Lower leg skin (tissue), 4 donors: ENCODE results near the gene TRUB2. TPM values are rescaled to one million over a fixed set of nuclear protein-coding genes. Genes with fewer than 3 reads are reported as not detected.

Experiments used
- DNase-seq, 2 donors: peaks; one replicate each; pipeline ENCODE4 v3.0.0-alpha.2; 2019; ENCODE audit warnings: low spot score in 2 of 2
- H3K4me3 ChIP-seq: fragments of 200-600 bp; sonication (generic); 2 replicates; pipeline ENCODE4 v1.5.1; 2017; ENCODE audit warnings: mild to moderate bottlenecking, low read depth; ENCODE audit not compliant: poor library complexity, severe bottlenecking
- CTCF ChIP-seq, 3 donors: fragments of 450-650 bp; IDR thresholded peaks; one replicate each; pipeline ENCODE4 v1.5.1; 2016; ENCODE audit warnings: antibody characterized with exemption in 3 of 3, mild to moderate bottlenecking in 3 of 3, moderate library complexity in 2 of 3
- POLR2A ChIP-seq, 2 donors: fragments of 450-650 bp; IDR thresholded peaks; one replicate each; pipeline ENCODE4 v1.6.1; 2016 to 2017; ENCODE audit warnings: antibody characterized with exemption in 2 of 2, mild to moderate bottlenecking in 1 of 2, moderate library complexity in 1 of 2
- WGBS, 2 donors: methylation state at CpG; one replicate each; pipeline ENCODE4 v1.1.5; 2018; 5-methylcytosine and 5-hydroxymethylcytosine counted together
- intact Hi-C: fragments of 100-400 bp; cut with DNase I; formaldehyde crosslinking; loops from one replicate; pipeline ENCODE4 v1.15.0; 2023; ENCODE audit warnings: low total_unique reads
- total RNA-seq, 4 donors: library from RNA; depleted of rRNA; stranded (reverse); fragments of >200 nt; gene quantifications; one replicate each; pipeline ENCODE4 v1.1.0, GENCODE V29; 2016

The TRUB2 gene
- total RNA-seq, 4 donors from 2014 or later = 10.8 to 13.9 (median 11.5) TPM

- H3K4me3 ChIP-seq = no peak overlapping the region
- no peak for TF ChIP-seq CTCF (IDR thresholded peaks at IDR 0.05)
- no peak for TF ChIP-seq POLR2A (IDR thresholded peaks at IDR 0.05)
- no peak for DNase-seq
- 94 to 97% methylated on average over 4 of the region's 4 CpGs for WGBS, 2 donors
- intact Hi-C loops = no loop called here
Measured at GRCh38 chr9:128314697-128315096, 7.5 kb downstream of the TRUB2 start.

GRCh38 chr9:128310461-128310860 is 11.8 kb downstream of the TRUB2 start:
- intact Hi-C loops = no loop called here

GRCh38 chr9:128309551-128309950 is 12.7 kb downstream of the TRUB2 start:
- intact Hi-C loops = no loop called here
- no peak overlapping the region for H3K4me3 ChIP-seq
- 95 to 96% methylated on average over 15 to 16 of the region's 16 CpGs for whole genome bisulfite sequencing, 2 donors
- no peak for TF ChIP-seq POLR2A (IDR thresholded peaks at IDR 0.05)
- no peak for TF ChIP-seq CTCF (IDR thresholded peaks at IDR 0.05)
- DNase-seq = no peak

More at GRCh38 chr9:128310461-128310860, 11.8 kb downstream of the TRUB2 start:
- 82 to 85% methylated on average over 5 to 10 of the region's 10 CpGs for WGBS, 2 donors
- DNase-seq = no peak
- no peak for TF ChIP-seq POLR2A (IDR thresholded peaks at IDR 0.05)
- no peak for TF ChIP-seq CTCF (IDR thresholded peaks at IDR 0.05)
- H3K4me3 ChIP-seq = no peak overlapping the region

GRCh38 chr9:128304971-128305288 is 17.3 kb downstream of the TRUB2 start:
- H3K4me3 ChIP-seq = no peak overlapping the region
- TF ChIP-seq POLR2A (IDR thresholded peaks at IDR 0.05) = no peak
- TF ChIP-seq CTCF (IDR thresholded peaks at IDR 0.05) = no peak
- WGBS, 2 donors = 50 to 54% methylated on average over 5 of the region's 5 CpGs
- DNase-seq = no peak
- intact Hi-C loops = no loop called here

GRCh38 chr9:128304136-128304970 is 17.9 kb downstream of the TRUB2 start:
- H3K4me3 ChIP-seq = no peak overlapping the region
- 62 to 67% methylated on average over 9 of the region's 9 CpGs for whole genome bisulfite sequencing, 2 donors
- TF ChIP-seq POLR2A (IDR thresholded peaks at IDR 0.05) (no peak), CTCF (IDR thresholded peaks at IDR 0.05) (no peak)
- intact Hi-C loops = no loop called here
- no peak for DNase-seq
